Testis (tissue), 2 donors: ENCODE measurements around the gene PTPRT.

Source experiments
- CTCF ChIP-seq, 3 experiments: fragments of 450-650 bp in 2 of 3; fragments of 200-600 bp in 1 of 3; sonication (generic) in 1 of 3; IDR thresholded peaks; one replicate each; pipeline ENCODE4 v1.5.1; 2016 to 2019; ENCODE audit warnings: antibody characterized with exemption in 3 of 3, mild to moderate bottlenecking in 2 of 3, moderate library complexity in 1 of 3
- POLR2A ChIP-seq: fragments of 450-650 bp; IDR thresholded peaks from one replicate; pipeline ENCODE4 v1.6.1; 2017; ENCODE audit warnings: antibody characterized with exemption, mild to moderate bottlenecking, moderate library complexity

GRCh38 chr20:42714298-42715141 is 475.2 kb downstream of the PTPRT start:
- TF ChIP-seq CTCF (IDR thresholded peaks at IDR 0.05) (no peak), POLR2A (no peak)
